Ovary (tissue), 3 donors: ENCODE data around the gene SLC6A9.

ENCODE experiments used
- CTCF ChIP-seq, 3 donors: fragments of 450-650 bp in 2 of 3; fragments of 200-600 bp in 1 of 3; IDR thresholded peaks; one replicate each; pipeline versions ENCODE4 v1.5.1 to v1.8.0; 2016 to 2022; ENCODE audit warnings: antibody characterized with exemption in 3 of 3, mild to moderate bottlenecking in 1 of 3
- EP300 ChIP-seq: sonication (generic); formaldehyde crosslinking; IDR thresholded peaks from one replicate; pipeline ENCODE4 v1.6.1; 2017; ENCODE audit warnings: antibody characterized with exemption
- POLR2A ChIP-seq: fragments of 450-650 bp; IDR thresholded peaks from one replicate; pipeline ENCODE4 v1.6.1; 2017; ENCODE audit warnings: antibody characterized with exemption, mild to moderate bottlenecking, moderate library complexity
- donor health status: DM: no; HTN: no; CAD: no.

- TF ChIP-seq CTCF (IDR thresholded peaks at IDR 0.05) (no peak), POLR2A (no peak), EP300 (no peak)
These were observed 2.5 kb upstream of the SLC6A9 start for GRCh38 chr1:44033756-44034155.
